Lower leg skin (tissue), 3 donors: ENCODE measurements around the gene ALDH1L2.

Source experiments
- CTCF ChIP-seq, 3 donors: fragments of 450-650 bp; IDR thresholded peaks; one replicate each; pipeline ENCODE4 v1.5.1; 2016; ENCODE audit warnings: antibody characterized with exemption in 3 of 3, mild to moderate bottlenecking in 3 of 3, moderate library complexity in 2 of 3
- POLR2A ChIP-seq, 2 donors: fragments of 450-650 bp; IDR thresholded peaks; one replicate each; pipeline ENCODE4 v1.6.1; 2016 to 2017; ENCODE audit warnings: antibody characterized with exemption in 2 of 2, mild to moderate bottlenecking in 1 of 2, moderate library complexity in 1 of 2

- TF ChIP-seq CTCF (IDR thresholded peaks at IDR 0.05) (no peak), POLR2A (IDR thresholded peaks at IDR 0.05) (no peak)
Measured at GRCh38 chr12:104990950-104991349, 93.3 kb downstream of the ALDH1L2 start.
